GM19240 (cell line): ENCODE measurements around the gene MKNK2.

ENCODE experiments used
- DNase-seq: peaks from one replicate; pipeline ENCODE4 v3.0.0; 2011; ENCODE audit warnings: low spot score; ENCODE audit not compliant: insufficient read length

MKNK2 gene

DNA sequence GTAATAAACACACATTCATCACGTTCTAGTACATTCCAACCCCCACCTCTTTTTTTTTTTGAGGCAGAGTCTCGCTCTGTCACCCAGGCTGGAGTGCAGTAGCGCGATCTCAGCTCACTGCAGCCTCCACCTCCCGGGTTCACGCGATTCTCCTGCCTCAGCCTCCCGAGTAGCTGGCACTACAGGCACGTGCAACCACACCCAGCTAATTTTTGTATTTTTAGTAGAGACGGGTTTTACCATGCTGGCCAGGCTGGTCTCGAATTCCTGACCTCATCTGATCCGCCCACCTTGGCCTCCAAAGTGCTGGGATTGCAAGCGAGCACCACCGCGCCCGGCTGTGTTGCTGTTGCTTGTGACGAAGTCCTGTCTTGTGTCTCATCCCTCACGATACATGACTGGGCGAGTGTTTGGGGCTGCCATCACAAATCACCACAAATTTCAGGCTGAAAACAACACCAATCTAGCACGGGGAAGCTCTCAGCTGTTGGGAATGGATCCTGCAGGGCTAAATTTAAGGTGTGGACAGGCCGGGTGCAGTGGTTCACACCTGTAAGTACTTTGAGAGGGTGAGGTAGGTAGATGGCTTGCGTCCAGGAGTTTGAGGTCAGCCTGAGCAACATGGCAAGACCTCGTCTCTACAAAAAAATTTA is 29.4 kb upstream of the MKNK2 start:
- no peak for DNase-seq

DNA sequence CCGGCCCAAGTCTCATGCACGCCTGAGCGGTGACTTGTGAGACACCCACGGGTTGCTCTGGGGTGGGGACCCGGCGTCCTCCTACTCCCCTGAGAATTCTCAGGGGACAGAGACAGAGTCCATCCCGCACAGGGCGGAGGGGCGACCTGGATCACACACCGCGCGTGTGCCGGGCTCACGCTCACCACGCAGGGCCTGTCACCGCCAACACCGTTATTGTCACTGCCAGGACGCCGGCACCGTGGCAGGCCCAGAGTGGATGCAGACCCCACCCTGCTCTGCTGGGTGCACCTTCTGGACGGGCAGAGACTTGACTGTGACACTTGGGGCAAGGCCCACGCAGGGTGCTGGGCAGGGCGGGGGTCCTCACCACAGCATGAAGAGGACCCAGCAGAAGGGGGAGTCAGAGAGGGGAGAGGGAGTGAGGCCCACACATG is 28.8 kb upstream of the MKNK2 start:
- no peak for DNase-seq

- no peak for DNase-seq
Observed at GRCh38 chr19:2079076-2079864, 28.2 kb upstream of the MKNK2 start.

- no peak for DNase-seq
Observed at GRCh38 chr19:2077833-2078619, 27.0 kb upstream of the MKNK2 start.

DNA sequence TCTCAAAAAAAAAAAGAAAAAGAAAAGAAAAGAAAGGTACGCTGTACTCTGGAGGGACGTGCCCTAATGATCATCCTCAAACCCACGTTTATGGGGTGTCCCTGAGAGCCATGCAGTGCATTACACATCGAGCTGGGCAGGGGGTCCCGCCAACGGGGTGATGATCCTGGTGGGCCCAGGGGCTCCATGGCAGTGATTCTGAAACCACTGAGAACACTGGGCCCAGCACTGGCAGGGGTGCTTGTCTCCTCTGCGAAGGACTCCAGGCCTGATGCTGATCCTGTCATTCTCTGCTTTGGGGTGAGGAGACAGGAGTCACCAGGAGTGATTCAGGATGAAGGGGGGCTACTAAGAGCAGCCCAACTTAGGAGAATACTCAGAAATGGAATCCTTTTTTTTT is 26.4 kb upstream of the MKNK2 start:
- no peak for DNase-seq

- no peak for DNase-seq
Observed at GRCh38 chr19:2076526-2076944, 25.5 kb upstream of the MKNK2 start.

DNA sequence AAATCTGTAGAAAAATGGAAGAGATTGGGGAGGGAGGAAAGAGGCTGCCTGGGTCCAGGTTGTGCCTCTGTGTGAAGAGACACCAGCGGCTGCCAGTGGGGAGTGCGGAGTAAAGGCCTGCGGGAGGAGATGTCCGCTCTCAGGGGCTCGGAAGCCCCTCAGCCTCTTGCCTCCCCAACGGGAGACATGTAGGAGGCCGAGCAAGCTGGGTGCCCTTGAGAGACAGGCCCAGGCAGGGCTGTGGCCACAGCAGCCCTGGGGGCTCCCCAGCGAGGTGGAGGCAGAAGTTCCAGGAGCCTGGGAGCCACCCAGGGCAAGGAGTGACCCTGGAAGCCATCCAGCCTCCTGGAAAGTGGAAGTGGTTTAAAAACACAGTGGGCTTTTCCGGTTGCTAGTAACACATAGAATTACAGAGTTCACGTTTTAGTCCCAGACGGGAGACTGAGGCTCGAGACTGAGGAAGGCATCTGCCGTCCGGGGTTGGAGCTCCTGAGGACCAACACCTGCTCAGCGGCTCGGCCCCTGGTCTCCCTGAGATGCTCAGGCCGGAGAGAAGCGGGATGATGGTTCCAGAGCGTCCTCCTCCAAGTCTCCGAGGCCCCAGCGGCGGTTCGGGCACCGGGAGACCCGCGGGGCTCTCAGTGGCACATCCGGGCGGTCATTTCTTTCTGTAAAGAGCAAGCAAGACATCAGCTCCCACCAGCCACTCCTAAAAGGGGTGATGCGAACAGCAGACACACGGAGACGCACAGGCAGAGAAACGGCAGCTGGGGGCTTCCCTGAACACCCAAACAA is 21.9 kb upstream of the MKNK2 start:
- no peak for DNase-seq

DNA sequence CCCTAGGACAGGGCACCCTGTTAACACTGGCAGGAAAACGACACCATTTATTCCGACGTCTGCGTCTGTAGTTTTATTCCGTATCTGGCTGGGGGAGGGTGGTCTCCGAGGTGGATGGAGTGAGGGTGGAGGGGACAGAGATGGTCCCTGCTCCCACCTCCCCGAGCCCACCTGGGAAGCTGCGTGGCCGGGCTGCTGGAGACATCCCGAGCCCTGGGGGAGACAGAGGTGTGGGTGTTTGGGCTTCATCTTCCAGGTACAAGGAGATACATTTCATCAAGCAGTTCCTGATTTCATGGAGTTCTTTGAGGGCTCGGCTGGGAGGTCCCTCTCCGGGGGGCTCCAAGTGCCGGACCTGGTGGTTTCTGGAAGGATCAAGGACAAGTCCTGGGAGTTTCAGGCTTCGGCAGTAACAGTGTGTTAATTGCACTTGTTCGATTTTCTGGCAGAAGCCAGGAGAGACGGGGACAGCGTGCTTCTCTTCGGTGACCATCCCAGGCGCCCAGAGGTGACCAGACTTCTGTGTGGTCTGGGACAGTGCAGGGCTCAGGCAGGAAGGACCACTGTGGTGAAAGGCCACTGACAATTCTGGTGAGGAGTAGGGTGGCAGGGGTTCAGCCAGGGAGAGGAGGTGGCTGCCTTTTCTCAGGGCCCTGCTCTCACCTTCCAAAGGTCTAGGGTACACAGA is 20.1 kb upstream of the MKNK2 start:
- no peak for DNase-seq

DNA sequence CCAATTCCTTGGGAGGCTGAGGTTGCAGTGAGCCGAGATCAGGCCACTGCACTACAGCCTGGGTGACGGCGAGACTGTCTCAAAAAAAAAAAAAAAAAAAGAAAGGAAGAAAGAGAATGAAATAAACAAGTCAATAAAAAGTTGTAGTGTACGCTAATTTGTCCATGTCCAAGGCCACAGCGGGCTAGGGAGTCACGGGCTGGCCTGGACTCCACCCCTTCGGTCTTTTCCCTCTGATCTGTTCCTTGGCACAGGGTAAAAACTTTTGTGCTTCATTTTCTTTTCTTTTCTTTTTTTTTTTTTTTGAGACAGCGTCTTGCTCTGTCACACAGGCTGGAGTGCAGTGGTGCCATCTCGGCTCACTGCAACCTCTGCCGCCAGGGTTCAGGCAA is 19.4 kb upstream of the MKNK2 start:
- DNase-seq = no peak

DNA sequence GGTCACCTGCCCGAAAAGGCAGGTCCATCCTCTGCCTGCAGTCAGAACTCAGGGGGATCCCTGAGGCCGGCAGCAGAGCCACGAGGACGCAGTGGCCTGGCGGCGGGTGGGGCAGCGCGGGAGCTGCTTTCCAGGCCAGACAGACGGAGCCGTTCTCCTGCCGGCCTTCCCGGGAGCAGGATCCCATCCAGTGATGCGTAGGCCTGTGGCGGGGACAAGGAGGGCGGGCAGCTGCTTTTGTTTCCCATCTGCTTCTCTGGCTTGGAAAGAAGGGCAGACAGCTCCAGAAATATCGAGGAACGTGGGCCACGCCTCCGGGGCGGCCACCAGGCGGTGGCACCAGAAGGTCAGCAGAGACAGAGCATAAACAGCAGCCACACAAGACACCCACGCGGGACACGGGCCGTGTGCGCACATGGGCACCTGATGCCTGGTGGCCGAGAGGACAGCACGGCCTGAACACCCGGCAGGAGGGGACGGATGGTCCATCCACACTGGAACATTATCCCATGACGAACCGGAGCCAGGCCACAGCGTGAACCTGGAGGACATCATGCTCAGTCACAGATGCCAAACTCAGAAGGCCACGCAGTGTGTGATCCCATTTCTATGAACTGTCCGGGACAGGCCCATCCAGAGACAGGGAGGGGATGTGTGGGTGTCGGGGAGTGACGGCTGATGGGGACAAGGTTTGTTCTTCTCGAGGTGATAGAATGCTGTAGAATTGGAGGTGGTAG is 13.9 kb upstream of the MKNK2 start:
- no peak for DNase-seq

DNA sequence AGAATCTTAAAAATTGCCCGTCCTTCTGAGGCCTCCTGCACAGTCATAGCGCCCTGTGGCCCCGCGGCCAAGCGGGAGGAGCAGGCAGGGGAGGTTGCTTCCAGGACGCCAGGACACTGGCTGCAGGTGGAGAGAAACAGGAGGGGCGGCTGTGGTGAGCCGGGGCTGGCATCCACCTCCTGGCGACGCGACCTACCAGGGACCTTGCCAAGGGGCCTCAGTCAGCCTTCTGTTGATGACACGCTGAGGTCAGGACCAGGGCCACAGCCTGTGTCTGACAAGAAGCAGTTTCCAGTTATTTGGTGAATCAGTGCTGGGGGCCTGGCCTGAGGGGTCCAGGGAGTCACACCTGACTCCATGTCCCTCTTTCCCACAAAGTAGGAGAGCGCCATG is 13.3 kb upstream of the MKNK2 start:
- DNase-seq = no peak

- no peak for DNase-seq
Observed at GRCh38 chr19:2063824-2064223, 12.8 kb upstream of the MKNK2 start.

GRCh38 chr19:2062770-2063169 is 11.7 kb upstream of the MKNK2 start:
- DNase-seq = no peak

- no peak for DNase-seq
Observed at GRCh38 chr19:2062389-2062729, 11.3 kb upstream of the MKNK2 start.

DNA sequence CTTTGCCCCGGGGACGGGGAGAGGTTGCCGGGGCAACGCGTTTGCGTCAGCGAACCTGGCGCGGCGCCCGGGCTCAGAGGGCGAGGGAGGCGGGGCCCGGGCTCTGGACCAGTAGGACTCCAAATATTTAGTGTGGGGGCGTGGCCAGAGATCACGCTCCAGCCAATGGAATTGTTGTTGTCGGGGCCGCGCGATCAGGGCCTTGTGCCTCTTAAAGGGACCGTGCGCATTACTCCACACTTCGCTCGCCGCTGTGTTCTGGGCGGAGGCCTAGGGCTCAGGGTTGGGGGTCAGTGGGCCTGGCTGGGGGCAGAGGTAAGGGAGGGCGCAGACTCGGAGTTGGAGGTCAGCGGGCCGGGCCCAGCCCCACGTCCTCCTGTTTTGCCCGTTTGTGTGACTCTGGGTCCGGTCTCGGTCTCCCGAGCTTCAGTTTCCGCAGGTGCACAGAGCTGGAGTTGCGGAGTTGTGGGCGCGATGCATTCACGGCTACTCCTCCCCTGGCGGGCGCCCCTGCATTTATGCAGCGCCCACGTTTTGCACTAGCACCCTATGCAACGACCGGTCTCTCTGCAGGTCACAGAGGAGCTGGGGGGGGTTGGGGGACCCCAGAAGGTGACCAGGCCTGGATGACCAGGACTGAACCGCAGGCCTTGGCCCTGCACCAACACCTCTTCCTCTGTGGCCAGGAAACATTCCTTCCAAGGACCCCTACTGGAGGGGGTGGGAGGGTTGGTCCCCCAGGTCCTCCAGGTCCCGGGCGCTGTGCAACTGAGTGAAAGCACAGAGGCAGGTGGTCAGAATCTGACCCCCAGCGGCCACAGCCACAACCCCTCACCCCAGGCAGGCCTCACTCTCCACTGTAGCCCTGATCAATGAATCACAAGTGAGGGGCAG is 10.7 kb upstream of the MKNK2 start:
- DNase-seq = peak; percentile 95

- DNase-seq = no peak
Observed at GRCh38 chr19:2060884-2061494, 9.9 kb upstream of the MKNK2 start.

DNA sequence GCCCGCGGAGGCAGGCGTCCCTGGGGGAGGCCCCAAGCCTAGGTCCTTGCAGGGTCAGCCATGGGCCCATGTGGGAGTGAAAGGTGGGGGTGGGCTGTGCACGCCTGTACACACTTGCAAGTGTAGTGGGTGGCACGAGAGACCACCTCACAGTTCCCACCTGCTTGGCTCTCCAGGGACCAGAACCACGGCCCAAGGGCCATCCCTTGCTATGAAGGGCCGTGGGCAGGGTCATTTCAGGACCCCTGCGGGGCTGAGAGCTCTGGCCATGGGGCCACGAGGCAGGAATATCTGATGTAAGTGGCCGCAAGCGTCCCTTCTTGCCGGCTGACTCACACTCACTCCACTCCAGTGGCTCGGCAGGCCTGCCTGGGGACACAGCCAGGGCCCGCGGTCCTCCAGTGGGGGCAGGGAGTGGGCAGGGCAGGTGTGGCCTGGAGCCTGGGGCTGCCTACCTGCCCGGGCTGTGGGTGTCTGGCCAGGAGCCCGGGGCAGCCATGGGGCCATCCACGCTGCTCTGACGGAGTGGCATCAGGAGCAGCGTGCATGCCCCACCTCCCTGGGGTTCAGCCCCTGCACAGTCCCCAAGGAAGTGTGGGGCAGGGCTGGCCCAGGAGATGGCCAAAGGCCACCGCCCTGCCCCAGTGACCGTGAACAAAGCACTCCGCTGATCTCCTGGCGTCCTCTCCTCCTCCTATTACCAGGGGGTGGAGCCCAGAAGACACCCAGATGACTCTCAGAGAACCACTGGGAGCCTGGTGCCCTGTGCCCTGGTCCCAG is 8.6 kb upstream of the MKNK2 start:
- DNase-seq = no peak
